ENCODE data around the gene ANKHD1.

- TF ChIP-seq, protein P1, sequence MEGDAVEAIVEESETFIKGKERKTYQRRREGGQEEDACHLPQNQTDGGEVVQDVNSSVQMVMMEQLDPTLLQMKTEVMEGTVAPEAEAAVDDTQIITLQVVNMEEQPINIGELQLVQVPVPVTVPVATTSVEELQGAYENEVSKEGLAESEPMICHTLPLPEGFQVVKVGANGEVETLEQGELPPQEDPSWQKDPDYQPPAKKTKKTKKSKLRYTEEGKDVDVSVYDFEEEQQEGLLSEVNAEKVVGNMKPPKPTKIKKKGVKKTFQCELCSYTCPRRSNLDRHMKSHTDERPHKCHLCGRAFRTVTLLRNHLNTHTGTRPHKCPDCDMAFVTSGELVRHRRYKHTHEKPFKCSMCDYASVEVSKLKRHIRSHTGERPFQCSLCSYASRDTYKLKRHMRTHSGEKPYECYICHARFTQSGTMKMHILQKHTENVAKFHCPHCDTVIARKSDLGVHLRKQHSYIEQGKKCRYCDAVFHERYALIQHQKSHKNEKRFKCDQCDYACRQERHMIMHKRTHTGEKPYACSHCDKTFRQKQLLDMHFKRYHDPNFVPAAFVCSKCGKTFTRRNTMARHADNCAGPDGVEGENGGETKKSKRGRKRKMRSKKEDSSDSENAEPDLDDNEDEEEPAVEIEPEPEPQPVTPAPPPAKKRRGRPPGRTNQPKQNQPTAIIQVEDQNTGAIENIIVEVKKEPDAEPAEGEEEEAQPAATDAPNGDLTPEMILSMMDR (IDR thresholded peaks at IDR 0.05) = no peak
- TF ChIP-seq POLR2AphosphoS5 (IDR thresholded peaks at IDR 0.05) = no peak
- no peak for TF ChIP-seq POLR2A (IDR thresholded peaks at IDR 0.05)
These were observed 66.6 kb downstream of the ANKHD1 start for GRCh38 chr5:140468188-140468587.

Measured in prostate gland (tissue), 2 donors.